GM23338 (cell line): ENCODE data around the gene ECHDC3. TPM values are rescaled to one million over a fixed set of nuclear protein-coding genes. Genes with fewer than 3 reads are reported as not detected.

ENCODE experiments used
- ATAC-seq: fragments of 200-7000 bp; cut with Tn5 transposase; 3 replicates; pipeline ENCODE4 v1.9.1; 2020
- DNase-seq: peaks from one replicate; pipeline ENCODE4 v3.0.0-alpha.2; 2015; ENCODE audit warnings: low spot score
- H2AFZ ChIP-seq: fragments of 200-600 bp; sonication (generic); 2 replicates; pipeline ENCODE4 v1.8.0; 2016; ENCODE audit warnings: antibody characterized with exemption, mild to moderate bottlenecking, moderate library complexity
- H3F3A ChIP-seq: fragments of 200-600 bp; sonication (generic); replicated peaks from 2 replicates; pipeline ENCODE4 v1.8.0; 2017; ENCODE audit warnings: antibody characterized with exemption, mixed run types, low read depth
- H3K27ac ChIP-seq: fragments of 200-600 bp; sonication (generic); 2 replicates; pipeline ENCODE4 v1.6.1; 2016; ENCODE audit warnings: low read depth
- H3K27me3 ChIP-seq: fragments of 200-600 bp; sonication (generic); 2 replicates; pipeline ENCODE4 v1.8.0; 2016; ENCODE audit warnings: mild to moderate bottlenecking, mixed run types, moderate library complexity; ENCODE audit not compliant: insufficient read depth
- H3K36me3 ChIP-seq: fragments of 200-600 bp; sonication (generic); 2 replicates; pipeline ENCODE4 v1.8.0; 2016; ENCODE audit warnings: mild to moderate bottlenecking; ENCODE audit not compliant: insufficient read depth
- H3K4me1 ChIP-seq: fragments of 200-600 bp; sonication (generic); 2 replicates; pipeline ENCODE4 v1.8.0; 2016; ENCODE audit warnings: mild to moderate bottlenecking, moderate library complexity; ENCODE audit not compliant: insufficient read depth
- H3K4me2 ChIP-seq: fragments of 200-600 bp; sonication (generic); 2 replicates; pipeline ENCODE4 v1.7.1; 2017; ENCODE audit warnings: mixed run types
- H3K4me3 ChIP-seq: fragments of 200-600 bp; sonication (generic); 2 replicates; pipeline ENCODE4 v1.6.1; 2016; ENCODE audit warnings: mixed run types
- H3K79me2 ChIP-seq: fragments of 200-600 bp; sonication (generic); replicated peaks from 2 replicates; pipeline ENCODE4 v1.8.0; 2017; ENCODE audit warnings: mild to moderate bottlenecking; ENCODE audit not compliant: insufficient read depth
- H3K9me2 ChIP-seq: fragments of 200-600 bp; sonication (generic); 2 replicates; pipeline ENCODE4 v1.8.0; 2017; ENCODE audit not compliant: insufficient read depth
- H4K20me1 ChIP-seq: fragments of 200-600 bp; sonication (generic); replicated peaks from 2 replicates; pipeline ENCODE4 v1.8.0; 2017; ENCODE audit warnings: mild to moderate bottlenecking; ENCODE audit not compliant: insufficient read depth
- H3K27ac Mint-ChIP-seq: 2 replicates; pipeline ENCODE4 v1.8.0; 2020; ENCODE audit warnings: inconsistent platforms, mild to moderate bottlenecking, moderate library complexity, mixed read lengths
- H3K27me3 Mint-ChIP-seq: 3 replicates; pipeline ENCODE4 v1.8.0; 2022; ENCODE audit warnings: low read depth, mild to moderate bottlenecking, moderate library complexity, mixed read lengths, inconsistent platforms; ENCODE audit not compliant: insufficient read depth, poor library complexity
- H3K36me3 Mint-ChIP-seq: 3 replicates; pipeline ENCODE4 v1.8.0; 2021; ENCODE audit warnings: low read depth, mild to moderate bottlenecking, inconsistent platforms, moderate library complexity, mixed read lengths
- H3K4me1 Mint-ChIP-seq: 3 replicates; pipeline ENCODE4 v1.8.0; 2020; ENCODE audit warnings: mild to moderate bottlenecking, inconsistent platforms, mixed read lengths
- H3K4me3 Mint-ChIP-seq: 3 replicates; pipeline ENCODE4 v1.8.0; 2021; ENCODE audit warnings: moderate library complexity, mild to moderate bottlenecking, inconsistent platforms, mixed read lengths
- H3K9me3 Mint-ChIP-seq: 3 replicates; pipeline ENCODE4 v1.8.0; 2020; ENCODE audit warnings: moderate library complexity, mild to moderate bottlenecking, inconsistent platforms, mixed read lengths
- CREB1 ChIP-seq: fragments of 250-450 bp; sonication (Bioruptor Pico); IDR thresholded peaks from 2 replicates; pipeline ENCODE4 v1.5.0; 2020; ENCODE audit warnings: low read depth, mild to moderate bottlenecking, moderate library complexity
- JUNB ChIP-seq: IDR thresholded peaks from one replicate; pipeline ENCODE4 v1.6.1; 2016; ENCODE audit warnings: antibody characterized with exemption; ENCODE audit not compliant: unreplicated experiment
- NANOG ChIP-seq: IDR thresholded peaks from 2 replicates; pipeline ENCODE4 v1.6.1; 2016; ENCODE audit warnings: antibody characterized with exemption, borderline replicate concordance
- POLR2AphosphoS5 ChIP-seq: IDR thresholded peaks from 2 replicates; pipeline ENCODE4 v1.6.1; 2016; ENCODE audit warnings: antibody characterized with exemption, low read depth
- ZNF114 ChIP-seq: fragments of 250-450 bp; sonication (Bioruptor Pico); IDR thresholded peaks from 2 replicates; pipeline ENCODE4 v1.5.0; 2020; ENCODE audit warnings: mild to moderate bottlenecking, moderate library complexity
- polyA plus RNA-seq: library from polyadenylated mRNA; unstranded; fragments of >200 nt; fragmentation: Nextera tagmentation; extraction: Ambion mirVana; gene quantifications from 2 replicates; pipeline ENCODE4 v1.2.1, GENCODE V29; 2016
- total RNA-seq: library from RNA; depleted of rRNA; stranded (reverse); fragments of >200 nt; shearing (Covaris generic); gene quantifications from 2 replicates; pipeline ENCODE4 v1.2.3, GENCODE V29; 2014
- TF ChIP-seq, protein P1 (sequence below), 2 experiments: fragments of 200-600 bp in 1 of 2; sonication (generic) in 1 of 2; conservative IDR thresholded peaks; 2 replicates each; pipeline versions ENCODE4 v1.5.1 to v1.6.1; 2016 to 2017; ENCODE audit warnings: antibody characterized with exemption in 2 of 2, low read depth in 2 of 2, mild to moderate bottlenecking in 2 of 2, moderate library complexity in 1 of 2
- TF ChIP-seq, protein P2 (sequence below): IDR thresholded peaks from 2 replicates; pipeline ENCODE4 v1.6.1; 2016; ENCODE audit warnings: antibody characterized with exemption

The ECHDC3 gene
- total and polyA plus RNA-seq, 2 experiments from 2014 or later, result 16.3 to 50.1 TPM

DNA sequence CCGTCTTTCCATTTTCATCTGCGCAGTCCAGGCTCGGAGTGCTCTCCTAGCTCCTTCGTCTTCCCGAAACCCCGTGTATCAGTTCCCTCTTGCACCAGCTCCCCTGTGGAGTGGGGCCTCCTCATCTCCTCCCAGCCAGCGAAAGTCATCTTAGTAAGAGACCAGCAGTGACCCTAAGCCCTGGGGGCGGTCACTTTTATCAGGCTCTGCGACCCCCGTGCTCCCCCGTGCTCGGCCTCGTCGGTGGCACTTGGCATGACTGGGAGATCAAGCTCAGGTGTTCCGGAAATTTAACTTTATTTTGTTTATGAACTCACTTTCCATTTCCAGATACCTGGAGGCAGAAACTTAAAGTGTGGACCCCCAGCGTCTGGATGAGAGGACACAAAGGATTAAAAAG is 574 bp upstream of the ECHDC3 start (continued):
- TF ChIP-seq NANOG (no peak), POLR2AphosphoS5 (no peak)
- TF ChIP-seq, protein P1, sequence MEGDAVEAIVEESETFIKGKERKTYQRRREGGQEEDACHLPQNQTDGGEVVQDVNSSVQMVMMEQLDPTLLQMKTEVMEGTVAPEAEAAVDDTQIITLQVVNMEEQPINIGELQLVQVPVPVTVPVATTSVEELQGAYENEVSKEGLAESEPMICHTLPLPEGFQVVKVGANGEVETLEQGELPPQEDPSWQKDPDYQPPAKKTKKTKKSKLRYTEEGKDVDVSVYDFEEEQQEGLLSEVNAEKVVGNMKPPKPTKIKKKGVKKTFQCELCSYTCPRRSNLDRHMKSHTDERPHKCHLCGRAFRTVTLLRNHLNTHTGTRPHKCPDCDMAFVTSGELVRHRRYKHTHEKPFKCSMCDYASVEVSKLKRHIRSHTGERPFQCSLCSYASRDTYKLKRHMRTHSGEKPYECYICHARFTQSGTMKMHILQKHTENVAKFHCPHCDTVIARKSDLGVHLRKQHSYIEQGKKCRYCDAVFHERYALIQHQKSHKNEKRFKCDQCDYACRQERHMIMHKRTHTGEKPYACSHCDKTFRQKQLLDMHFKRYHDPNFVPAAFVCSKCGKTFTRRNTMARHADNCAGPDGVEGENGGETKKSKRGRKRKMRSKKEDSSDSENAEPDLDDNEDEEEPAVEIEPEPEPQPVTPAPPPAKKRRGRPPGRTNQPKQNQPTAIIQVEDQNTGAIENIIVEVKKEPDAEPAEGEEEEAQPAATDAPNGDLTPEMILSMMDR (conservative IDR thresholded peaks at IDR 0.05; ENCODE audit: low read depth in 2 of 2), result no peak

DNA sequence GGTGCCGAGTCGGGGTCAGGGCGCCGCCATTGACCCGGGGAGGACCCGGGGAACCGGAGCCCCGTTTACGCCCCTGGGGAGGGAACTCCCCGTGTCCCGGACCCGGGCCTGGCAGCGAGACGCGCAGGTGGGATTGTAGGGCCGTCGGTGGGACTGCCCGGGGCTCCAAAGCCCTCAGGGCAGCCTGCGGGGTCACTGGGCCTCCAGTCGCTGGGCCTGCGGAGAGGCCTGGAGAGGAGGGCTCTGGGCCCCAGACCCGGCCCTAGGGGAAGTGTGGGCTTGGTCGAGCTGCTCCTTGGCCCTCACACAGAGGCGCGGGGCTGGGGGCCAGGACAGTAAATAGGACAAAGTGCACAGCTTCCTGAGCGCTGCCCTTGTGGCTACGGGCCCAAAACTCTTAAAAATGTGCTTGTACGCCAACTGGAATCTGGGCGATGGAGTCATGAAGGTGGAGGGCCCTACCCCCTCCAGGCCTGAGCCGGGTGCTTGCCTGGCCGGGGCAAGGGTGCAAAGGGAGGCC is 657 bp downstream of the ECHDC3 start:
- H3K4me3 ChIP-seq, result peak overlapping the region; percentile 71
- no peak overlapping the region for H3K27ac Mint-ChIP-seq
- H3K36me3 ChIP-seq, result peaks cover 3% of the 10 kb centered on the region; the same call in 1 of the 2 replicates
- H3F3A ChIP-seq, result 0 out of 2 replicates have a peak, but pooled peaks cover 6% of the 10 kb centered on the region
- H3K4me3 Mint-ChIP-seq, result peak overlapping the region; percentile 67
- peak; percentile 43 for DNase-seq
- peaks cover 4% of the 10 kb centered on the region; the same call in 1 of the 2 replicates for H3K27me3 ChIP-seq
- H3K4me1 ChIP-seq, result peaks cover 4% of the 10 kb centered on the region; the same call in 1 of the 2 replicates
- TF ChIP-seq ZNF114 (CRISPR knock-in tag), result no peak
- no peak for TF ChIP-seq CREB1 (CRISPR knock-in tag)
- TF ChIP-seq, protein P2, sequence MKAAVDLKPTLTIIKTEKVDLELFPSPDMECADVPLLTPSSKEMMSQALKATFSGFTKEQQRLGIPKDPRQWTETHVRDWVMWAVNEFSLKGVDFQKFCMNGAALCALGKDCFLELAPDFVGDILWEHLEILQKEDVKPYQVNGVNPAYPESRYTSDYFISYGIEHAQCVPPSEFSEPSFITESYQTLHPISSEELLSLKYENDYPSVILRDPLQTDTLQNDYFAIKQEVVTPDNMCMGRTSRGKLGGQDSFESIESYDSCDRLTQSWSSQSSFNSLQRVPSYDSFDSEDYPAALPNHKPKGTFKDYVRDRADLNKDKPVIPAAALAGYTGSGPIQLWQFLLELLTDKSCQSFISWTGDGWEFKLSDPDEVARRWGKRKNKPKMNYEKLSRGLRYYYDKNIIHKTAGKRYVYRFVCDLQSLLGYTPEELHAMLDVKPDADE, result no peak
- H3K27me3 Mint-ChIP-seq, result peaks cover 24% of the 10 kb centered on the region
- peaks cover 10% of the 10 kb centered on the region for H3K4me1 Mint-ChIP-seq
- ATAC-seq, result peak; percentile 70
- H4K20me1 ChIP-seq, result no peaks in the 10 kb centered on the region
- H3K27ac ChIP-seq, result no peak overlapping the region
- 0 out of 2 replicates have a peak, but pooled peaks cover 3% of the 10 kb centered on the region for H3K79me2 ChIP-seq
- peak overlapping the region; percentile 84 for H3K4me2 ChIP-seq
- peak overlapping the region; percentile 69; the same call in 1 of the 2 replicates for H2AFZ ChIP-seq
- peaks cover 7% of the 10 kb centered on the region; the same call in 1 of the 2 replicates for H3K9me2 ChIP-seq
- H3K36me3 Mint-ChIP-seq, result peaks cover 26% of the 10 kb centered on the region
- peaks cover 16% of the 10 kb centered on the region for H3K9me3 Mint-ChIP-seq

GRCh38 chr10:11743461-11744338 is 1.5 kb downstream of the ECHDC3 start:
- ATAC-seq (no peak), DNase-seq (no peak)
- H3K4me1 Mint-ChIP-seq, result peaks cover 8% of the 10 kb centered on the region
- H3K4me2 ChIP-seq, result peak overlapping the region; percentile 84
- H3K4me1 ChIP-seq, result peaks cover 4% of the 10 kb centered on the region; the same call in 1 of the 2 replicates
- peaks cover 7% of the 10 kb centered on the region for H3K9me3 Mint-ChIP-seq
- H2AFZ ChIP-seq, result no peak overlapping the region; the same call in 1 of the 2 replicates
- no peaks in the 10 kb centered on the region for H4K20me1 ChIP-seq
- no peak overlapping the region for H3K27ac Mint-ChIP-seq
- peaks cover 20% of the 10 kb centered on the region for H3K27me3 Mint-ChIP-seq
- H3K36me3 ChIP-seq, result peaks cover 3% of the 10 kb centered on the region; the same call in 1 of the 2 replicates
- H3K9me2 ChIP-seq, result peaks cover 7% of the 10 kb centered on the region; the same call in 1 of the 2 replicates
- H3K4me3 ChIP-seq, result peak overlapping the region; percentile 71
- peaks cover 4% of the 10 kb centered on the region; the same call in 1 of the 2 replicates for H3K27me3 ChIP-seq
- H3K4me3 Mint-ChIP-seq, result peak overlapping the region; percentile 67
- H3F3A ChIP-seq, result 0 out of 2 replicates have a peak, but pooled peaks cover 6% of the 10 kb centered on the region
- 0 out of 2 replicates have a peak, but pooled peaks cover 3% of the 10 kb centered on the region for H3K79me2 ChIP-seq
- peaks cover 22% of the 10 kb centered on the region for H3K36me3 Mint-ChIP-seq
- no peak overlapping the region for H3K27ac ChIP-seq
- TF ChIP-seq NANOG (no peak), JUNB (no peak)
- TF ChIP-seq, protein P2, result no peak
